H1 (cell line): ENCODE data around the gene TRA2A. TPM values are rescaled to one million over a fixed set of nuclear protein-coding genes. Genes with fewer than 3 reads are reported as not detected.

Experiments
- polyA plus RNA-seq, 7 experiments: library from polyadenylated mRNA; depleted of rRNA in 3 of 7; stranded (reverse) in 5 of 7; unstranded in 2 of 7; fragments of >200 nt in 5 of 7; fragments of 200-250 nt in 2 of 7; gene quantifications; 1 replicate in 5 of 7; 2 replicates in 1 of 7; 4 replicates in 1 of 7; pipeline versions ENCODE4 v1.2.1 to v1.2.3, GENCODE V29; 2011 to 2013; ENCODE audit warnings: missing spikeins in 2 of 7, mixed read lengths in 2 of 7
- small RNA-seq: library from polyadenylated mRNA; stranded (forward); fragments of <200 nt; extraction: miRNeasy Mini kit (QIAGEN cat#:217004); gene quantifications from one replicate; pipeline ENCODE3, GENCODE V24; 2013; ENCODE audit not compliant: insufficient read depth
- total RNA-seq: library from RNA; stranded (reverse); fragmentation: NEBNext Ultra II Directional; extraction: Animal tissue kit (Norgen Biotek cat#: 25700); gene quantifications from 2 replicates; pipeline ENCODE4 v1.2.1, GENCODE V29; 2021

The TRA2A gene
- total and polyA plus RNA-seq, 2 of the 8 experiments (the other 6 are each of a cell fraction or from before 2014, with no cell fraction given), result 116 to 125 TPM

Small RNAs within 50 kb of the gene (small RNA-seq; reads per million reads assigned to genes)
- not detected for gene AC079780.1
- not detected for gene RF00019

Other genes with a start within 250 kb of the TRA2A start
- 84.0 and 86.8 TPM in 2 replicates for gene MALSU1, start 232.6 kb downstream of the TRA2A start, total RNA-seq
- 72.5 and 73.5 TPM in 2 replicates for gene MALSU1, start 232.6 kb downstream of the TRA2A start, polyA plus RNA-seq (2011; rRNA removed)
- 190 and 193 TPM in 2 replicates for gene IGF2BP3, start 61.5 kb downstream of the TRA2A start, total RNA-seq
- 66.3 and 94.6 TPM in 2 replicates for gene IGF2BP3, start 61.5 kb downstream of the TRA2A start, polyA plus RNA-seq (2011; rRNA removed)
- gene CCDC126, start 65.4 kb upstream of the TRA2A start, total RNA-seq, result 4.2 and 5.3 TPM in 2 replicates
- gene CCDC126, start 65.4 kb upstream of the TRA2A start, polyA plus RNA-seq (2011; rRNA removed), result 1.4 and 2.0 TPM in 2 replicates
- gene FAM221A, start 148.2 kb upstream of the TRA2A start, total RNA-seq, result 20.3 and 21.5 TPM in 2 replicates
- 22.0 and 39.0 TPM in 2 replicates for gene FAM221A, start 148.2 kb upstream of the TRA2A start, polyA plus RNA-seq (2011; rRNA removed)
- 0.10 and 0.32 TPM in 2 replicates for gene STK31, start 178.2 kb upstream of the TRA2A start, total RNA-seq
- 0.13 and 0.15 TPM in 2 replicates for gene STK31, start 178.2 kb upstream of the TRA2A start, polyA plus RNA-seq (2011; rRNA removed)